ENCODE results near the gene MOB3B.

- TF ChIP-seq CTCF (IDR thresholded peaks at IDR 0.05) (no peak), POLR2A (IDR thresholded peaks at IDR 0.05) (no peak), POLR2AphosphoS5 (IDR thresholded peaks at IDR 0.05) (peak; percentile 48)
Measured at GRCh38 chr9:27436234-27436633, 93.4 kb downstream of the MOB3B start.
